Stimulated activated CD4-positive, alpha-beta T cell treated with anti-CD3 and anti-CD28 coated beads, Interleukin-12 subunit alpha, Interleukin-12 subunit beta, amount 100 ng/mL, for 24 hours (primary cell): ENCODE measurements around the gene TBC1D22B.
A peak's percentile ranks its signal among the peaks of the same experiment; 100 is the strongest.

Experiments used
- DNase-seq, 2 experiments: peaks; one replicate each; pipeline ENCODE4 v3.0.0-alpha.2; 2020; ENCODE audit warnings: low read depth in 2 of 2

The TBC1D22B gene

DNA sequence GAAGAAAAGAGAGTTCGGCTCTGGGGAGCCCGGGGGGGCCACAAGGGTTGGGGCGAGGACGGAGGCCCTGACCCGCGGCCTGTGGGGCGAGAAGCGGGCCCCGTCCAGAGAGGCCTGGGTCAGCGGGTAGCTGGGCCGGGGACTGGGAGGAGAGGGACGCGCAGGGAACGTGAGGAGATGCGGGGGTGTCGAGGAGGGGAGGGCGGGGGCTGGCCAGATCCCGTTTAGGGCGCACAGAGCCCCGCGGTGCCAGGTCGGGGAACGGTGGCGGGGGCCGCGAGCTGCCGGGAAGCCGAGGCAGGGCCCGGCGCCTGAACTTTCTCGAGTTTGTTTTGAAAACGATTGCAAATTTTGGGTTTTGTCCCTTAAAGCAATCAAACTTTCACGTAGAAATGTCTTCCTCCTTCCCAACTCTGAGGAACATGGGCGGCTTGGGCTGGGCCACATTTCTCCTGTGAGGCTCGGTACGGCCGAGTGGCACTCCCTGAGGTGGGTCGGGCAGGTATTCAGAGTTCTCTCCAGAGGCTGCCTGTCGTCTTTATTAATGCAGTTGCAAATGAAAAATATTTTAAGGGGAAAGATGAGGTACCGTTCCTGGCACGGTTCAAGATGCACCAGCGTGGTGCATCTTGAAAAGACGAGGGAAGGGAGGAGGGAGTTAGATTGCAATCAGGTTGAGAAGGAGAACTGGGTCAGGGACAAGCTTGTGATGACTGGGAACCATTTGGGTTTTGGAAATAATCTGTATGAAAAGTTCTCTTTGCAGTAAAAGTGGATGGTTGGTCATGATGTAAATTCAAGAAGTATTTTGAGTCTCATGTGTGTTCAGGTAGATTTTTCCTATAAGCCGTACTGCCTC, 97.2 kb downstream of the TBC1D22B start:
- peak in 1 of 2 experiments; percentile 25 for DNase-seq

- DNase-seq: no peak
These were observed 99.7 kb downstream of the TBC1D22B start for GRCh38 chr6:37357288-37357687.

DNA sequence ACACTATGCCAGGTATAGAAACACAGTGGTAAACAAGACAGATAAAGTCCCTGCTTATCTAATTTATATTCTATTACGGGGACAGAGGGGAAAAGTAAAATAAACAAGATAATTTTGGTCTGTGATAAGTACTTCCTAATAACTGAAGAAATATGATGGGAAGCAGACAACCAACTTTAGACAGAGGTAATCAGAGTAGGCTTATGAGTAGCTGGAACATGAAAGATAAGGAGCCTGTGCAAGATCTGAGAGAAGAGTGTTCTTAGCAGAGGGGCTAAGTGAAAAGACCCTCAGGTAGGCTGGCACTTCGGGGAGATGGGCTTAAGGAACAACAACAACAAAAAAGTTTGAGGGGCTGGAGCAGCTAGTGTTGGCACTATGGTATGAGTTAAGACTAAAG, 100.3 kb downstream of the TBC1D22B start:
- no peak for DNase-seq

- DNase-seq: no peak
These were observed 101.5 kb downstream of the TBC1D22B start for GRCh38 chr6:37359039-37359438.

DNA sequence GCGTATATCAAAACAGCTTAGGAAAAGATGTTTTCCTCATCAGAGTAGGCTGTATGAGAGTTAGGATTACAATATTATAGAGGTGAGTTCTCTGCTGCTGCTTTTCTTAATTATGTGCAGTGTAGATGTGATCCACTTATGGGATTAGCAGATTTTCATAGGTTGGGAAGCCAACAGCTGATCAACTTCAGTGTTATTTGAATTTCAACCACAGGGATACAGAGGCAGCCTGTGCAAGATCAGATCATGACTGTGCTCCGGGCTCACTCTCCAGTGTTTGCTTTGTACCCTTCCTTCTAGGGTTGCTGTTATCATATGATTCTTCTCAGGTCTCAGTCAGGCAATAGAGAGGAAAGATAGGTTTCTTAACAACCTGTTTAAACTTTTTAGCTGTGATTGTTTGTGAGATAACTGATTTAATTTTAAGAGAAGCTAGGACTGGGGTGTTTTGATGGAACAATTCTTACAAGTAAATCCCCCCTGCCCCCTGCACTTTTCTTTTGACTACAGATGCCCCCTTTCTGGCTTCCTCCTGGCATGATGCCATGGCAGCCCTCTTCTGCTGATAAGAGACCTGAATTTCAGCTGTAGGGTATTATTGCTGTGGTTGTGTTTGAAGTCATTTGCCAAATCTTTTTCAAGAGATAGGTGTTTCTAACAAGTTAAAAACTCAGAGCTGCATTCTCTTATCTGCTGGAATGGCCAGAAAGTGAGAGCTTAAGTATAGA, 104.7 kb downstream of the TBC1D22B start:
- no peak for DNase-seq

GRCh38 chr6:37365791-37366190, 108.2 kb downstream of the TBC1D22B start:
- no peak for DNase-seq

GRCh38 chr6:37366910-37367309, 109.3 kb downstream of the TBC1D22B start:
- no peak for DNase-seq

- DNase-seq: no peak
These were observed 111.4 kb downstream of the TBC1D22B start for GRCh38 chr6:37368961-37369320.

DNA sequence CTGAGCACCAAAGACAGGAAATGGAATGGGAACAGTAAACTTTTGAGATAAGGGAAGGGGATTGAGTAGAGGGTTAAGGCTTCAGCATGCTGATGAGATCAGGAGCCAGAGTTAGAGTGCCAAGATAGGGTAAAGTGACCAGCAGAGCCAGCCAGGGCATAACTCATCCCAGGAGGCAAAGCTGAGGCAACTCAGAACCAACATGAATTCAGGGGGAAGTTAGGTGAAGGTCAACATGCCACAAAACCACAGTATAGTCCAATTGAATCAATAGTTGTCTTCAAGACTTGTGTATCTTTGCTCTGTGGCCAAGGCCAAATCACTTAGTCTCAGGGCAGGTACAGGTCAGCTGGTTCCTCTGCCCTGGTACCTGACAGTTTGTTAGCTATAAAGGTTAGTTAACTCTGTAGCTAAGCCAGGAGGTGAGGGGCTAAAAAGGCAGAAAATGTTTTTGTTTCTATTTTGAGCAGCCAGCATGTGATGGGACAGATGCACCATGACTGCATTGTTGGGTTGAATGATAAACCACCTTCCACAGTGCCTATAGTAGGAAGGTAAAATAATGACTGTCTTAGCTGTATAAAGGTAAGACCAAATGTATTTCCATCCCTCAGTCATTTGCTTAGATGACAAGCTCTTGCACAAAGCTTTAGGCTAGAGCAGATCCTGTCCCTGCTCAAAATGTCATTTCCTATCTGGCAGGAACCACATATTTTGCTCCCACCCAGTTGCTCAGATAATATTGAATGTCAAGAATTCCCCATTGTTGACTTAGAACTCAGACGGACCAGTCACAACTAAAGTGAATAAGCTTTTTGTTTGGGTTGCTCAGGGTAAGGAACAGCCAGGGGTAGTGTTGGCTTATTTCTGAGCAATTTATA, 112.0 kb downstream of the TBC1D22B start:
- DNase-seq: no peak

DNA sequence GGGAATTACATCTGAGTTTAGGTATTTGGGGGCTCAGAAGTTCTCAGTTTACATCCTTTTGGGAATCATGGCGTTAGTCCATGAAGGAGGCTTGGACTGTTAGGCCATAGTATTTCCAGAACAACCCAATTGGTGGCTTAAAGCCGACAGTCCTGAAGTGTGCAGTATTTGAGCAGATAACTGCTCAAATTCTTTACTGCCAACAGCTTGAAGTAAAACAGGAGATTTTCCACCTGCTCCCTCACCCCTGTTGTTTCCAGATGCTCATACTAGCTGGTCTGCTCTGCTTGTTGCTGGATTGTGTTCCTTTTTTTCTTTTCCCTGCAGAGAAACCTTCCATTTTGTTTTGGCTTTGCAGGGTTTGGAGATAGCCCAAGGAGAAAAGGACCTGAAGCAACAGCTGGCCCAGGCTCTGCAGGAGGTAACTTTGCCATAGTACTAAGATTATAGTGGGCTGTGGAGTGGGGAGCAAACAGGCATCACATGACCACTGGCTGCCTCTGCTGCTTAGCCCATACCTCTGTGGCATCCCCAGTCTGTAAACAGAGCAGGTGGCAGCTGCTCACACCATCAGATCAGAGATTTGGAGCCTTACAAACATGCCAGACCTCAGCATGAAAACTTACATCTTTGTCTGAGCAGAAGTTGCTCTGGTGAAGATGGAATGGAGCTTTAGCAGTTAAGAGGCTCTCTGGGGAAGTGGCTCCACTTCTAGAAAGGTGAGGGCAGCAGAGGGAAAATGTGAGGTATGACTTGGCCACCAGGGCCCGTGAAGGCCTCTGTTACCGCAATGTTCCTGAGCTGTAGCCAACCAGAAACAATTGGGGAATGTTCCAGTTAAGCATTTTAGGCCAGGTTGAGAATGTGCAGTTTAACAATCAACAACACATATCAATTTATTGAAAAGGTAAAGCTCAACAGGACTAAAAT, 113.8 kb downstream of the TBC1D22B start:
- DNase-seq: no peak

DNA sequence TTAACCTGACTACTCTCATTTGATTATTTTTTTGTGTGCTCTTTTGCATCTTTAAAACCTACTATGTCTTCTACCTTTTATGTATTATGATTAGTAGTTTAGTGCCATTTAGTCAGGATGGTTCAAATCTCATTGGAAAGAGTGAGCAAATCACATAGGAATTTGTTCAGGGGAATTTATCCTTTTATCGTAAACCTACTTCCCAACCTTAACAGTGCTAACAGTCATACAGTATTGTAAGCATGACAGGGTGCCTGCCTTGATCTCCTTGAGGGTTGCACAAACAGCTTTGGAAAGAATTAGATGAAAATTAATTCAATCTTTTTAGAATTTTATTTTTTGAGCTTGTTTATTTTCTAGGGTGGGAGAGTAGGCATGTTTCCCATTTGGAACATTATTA, 114.5 kb downstream of the TBC1D22B start:
- DNase-seq: no peak

DNA sequence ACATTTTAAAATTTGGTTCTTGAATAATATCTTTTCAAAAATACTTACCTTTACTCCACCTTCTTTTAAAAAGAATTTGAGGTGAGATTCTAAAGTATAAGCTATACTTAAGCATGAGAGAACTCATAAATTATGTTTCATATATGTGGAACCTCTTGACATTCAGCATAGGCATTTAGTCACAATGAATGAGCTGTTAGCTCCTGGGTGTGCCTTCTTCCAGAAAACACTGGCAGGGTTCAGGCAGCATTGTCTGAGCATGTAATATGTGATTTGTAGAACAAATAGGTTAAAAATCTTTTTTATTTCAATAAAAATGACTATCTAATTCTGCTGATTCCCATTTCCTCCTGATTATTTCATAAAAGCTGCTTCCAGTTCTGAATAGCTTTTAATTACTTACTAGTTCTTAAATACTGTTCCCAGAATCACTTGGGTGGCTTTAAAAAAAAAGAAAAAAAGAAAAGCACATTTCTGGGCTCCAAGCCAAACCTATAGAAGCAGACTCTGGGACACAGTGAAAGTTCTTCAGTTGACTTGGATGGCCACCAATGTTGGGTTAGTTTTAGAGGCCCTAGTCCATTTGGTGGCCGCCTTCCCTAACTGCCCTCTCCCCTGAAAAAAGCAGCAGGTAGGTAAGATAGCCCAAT, 116.4 kb downstream of the TBC1D22B start:
- DNase-seq: no peak

- DNase-seq: no peak
These were observed 117.8 kb downstream of the TBC1D22B start for GRCh38 chr6:37375376-37375775.

- no peak for DNase-seq
These were observed 118.6 kb downstream of the TBC1D22B start for GRCh38 chr6:37376078-37376743.

GRCh38 chr6:37381579-37381978, 124.0 kb downstream of the TBC1D22B start:
- peak in 1 of 2 experiments; percentile 1 for DNase-seq
